Measurements from ENCODE around the gene MAML3. TPM values are rescaled to one million over a fixed set of nuclear protein-coding genes. Genes with fewer than 3 reads are reported as not detected.

The MAML3 gene
- total and polyA plus RNA-seq, 7 experiments from 2014 or later: 0.53 to 9.4 (median 3.3) TPM

DNA sequence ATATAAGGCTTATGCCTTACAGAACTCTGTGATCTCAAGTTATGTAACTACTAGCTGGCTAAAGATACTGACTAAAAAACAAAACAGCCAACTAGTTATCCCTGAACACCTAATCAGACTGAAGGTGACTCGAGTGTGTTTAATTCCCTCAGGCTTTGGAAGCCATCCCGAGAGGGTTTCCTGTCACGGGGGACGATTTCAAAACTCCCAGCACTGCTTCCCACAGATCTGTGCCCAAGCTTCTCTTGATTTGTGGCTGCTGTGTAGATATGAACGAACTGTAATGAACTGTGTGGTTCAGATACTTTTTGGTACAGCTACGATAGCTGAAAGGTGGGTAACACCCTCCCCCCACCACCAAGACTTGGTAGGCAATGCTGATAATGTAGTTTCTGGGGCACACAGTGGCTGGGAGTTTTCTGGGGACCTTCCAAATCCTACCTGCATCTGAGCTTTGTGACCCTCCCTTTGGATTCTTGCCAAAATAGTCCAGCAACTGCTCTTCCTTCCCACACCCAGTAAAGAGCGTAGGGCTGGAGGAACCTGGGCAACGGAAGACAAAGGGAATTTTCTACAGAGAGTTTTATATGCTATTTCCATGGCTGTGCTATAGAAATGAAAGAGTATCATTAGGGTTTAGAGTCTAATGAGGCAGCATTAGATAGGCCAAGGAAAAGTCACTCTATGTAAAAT, 339.5 kb downstream of the MAML3 start:
- ChIA-PET CTCF (no interaction called here), POLR2A (no interaction called here)
- H3K27ac Mint-ChIP-seq: no peak overlapping the region
- Histone ChIP-seq H3K36me3 (ENCODE audit: control insufficient read depth in 2 of 3, insufficient read depth in 3 of 3, low read length in 3 of 3) (no peaks in the 10 kb centered on the region), H3K27ac (ENCODE audit: low read depth, low read length) (no peak overlapping the region), H3K4me1 (ENCODE audit: control insufficient read depth in 2 of 2, insufficient read depth in 2 of 2, low read length in 2 of 2) (no peaks in the 10 kb centered on the region), H3K27me3 (ENCODE audit: control insufficient read depth in 2 of 2, insufficient read depth in 2 of 2, low read length in 2 of 2) (no peaks in the 10 kb centered on the region), H3K4me3 (ENCODE audit: low read length) (no peak overlapping the region), H3K9me3 (ENCODE audit: control insufficient read depth in 2 of 3, low read length in 3 of 3) (no peaks in the 10 kb centered on the region)
- no peak for ATAC-seq
- no peak for DNase-seq
- peaks cover 0 to 8% (median 2%) of the 10 kb centered on the region in 11 donors for H3K9me3 Mint-ChIP-seq
- peaks cover 0 to 12% (median 5%) of the 10 kb centered on the region in 5 donors for H3K36me3 Mint-ChIP-seq
- intact Hi-C loops (cut with micrococcal nuclease): no loop called here
- no peak overlapping the region for H3K4me3 Mint-ChIP-seq
- peaks cover 0 to 13% (median 0%) of the 10 kb centered on the region in 7 donors for H3K4me1 Mint-ChIP-seq
- H3K27me3 Mint-ChIP-seq: peaks cover 0 to 10% (median 5%) of the 10 kb centered on the region in 5 donors

GRCh38 chr4:139813881-139814280, 340.1 kb downstream of the MAML3 start:
- Mint-ChIP-seq H3K36me3 (peaks cover 0 to 12% (median 5%) of the 10 kb centered on the region in 5 donors), H3K27me3 (peaks cover 0 to 10% (median 5%) of the 10 kb centered on the region in 5 donors), H3K4me3 (no peak overlapping the region), H3K4me1 (peaks cover 0 to 16% (median 0%) of the 10 kb centered on the region in 7 donors), H3K9me3 (peaks cover 0 to 8% (median 2%) of the 10 kb centered on the region in 11 donors), H3K27ac (no peak overlapping the region)
- intact Hi-C loops (cut with micrococcal nuclease): no loop called here
- POLR2A ChIA-PET: no interaction called here
- H3K4me3 ChIP-seq (ENCODE audit: low read length): no peak overlapping the region
- H3K27me3 ChIP-seq (ENCODE audit: control insufficient read depth in 2 of 2, insufficient read depth in 2 of 2, low read length in 2 of 2): no peaks in the 10 kb centered on the region
- CTCF ChIA-PET: no interaction called here
- no peaks in the 10 kb centered on the region for H3K36me3 ChIP-seq (ENCODE audit: control insufficient read depth in 2 of 3, insufficient read depth in 3 of 3, low read length in 3 of 3)
- DNase-seq: no peak
- H3K27ac ChIP-seq (ENCODE audit: low read depth, low read length): no peak overlapping the region
- ATAC-seq: no peak
- no peaks in the 10 kb centered on the region for H3K9me3 ChIP-seq (ENCODE audit: control insufficient read depth in 2 of 3, low read length in 3 of 3)
- H3K4me1 ChIP-seq (ENCODE audit: control insufficient read depth in 2 of 2, insufficient read depth in 2 of 2, low read length in 2 of 2): no peaks in the 10 kb centered on the region

- ChIA-PET CTCF (no interaction called here), POLR2A (no interaction called here)
- Mint-ChIP-seq H3K4me1 (peaks cover 0 to 11% (median 0%) of the 10 kb centered on the region in 7 donors), H3K9me3 (peaks cover 0 to 8% (median 2%) of the 10 kb centered on the region in 11 donors), H3K4me3 (no peak overlapping the region), H3K36me3 (peaks cover 0 to 8% (median 5%) of the 10 kb centered on the region in 5 donors), H3K27ac (no peak overlapping the region), H3K27me3 (peaks cover 0 to 10% (median under 1%) of the 10 kb centered on the region in 5 donors)
- H3K27me3 ChIP-seq (ENCODE audit: control insufficient read depth in 2 of 2, insufficient read depth in 2 of 2, low read length in 2 of 2): no peaks in the 10 kb centered on the region
- intact Hi-C loops (cut with micrococcal nuclease): no loop called here
- ATAC-seq: no peak
- no peaks in the 10 kb centered on the region for H3K9me3 ChIP-seq (ENCODE audit: control insufficient read depth in 2 of 3, low read length in 3 of 3)
- DNase-seq: no peak
- H3K4me1 ChIP-seq (ENCODE audit: control insufficient read depth in 2 of 2, insufficient read depth in 2 of 2, low read length in 2 of 2): no peaks in the 10 kb centered on the region
- H3K27ac ChIP-seq (ENCODE audit: low read depth, low read length): no peak overlapping the region
- H3K36me3 ChIP-seq (ENCODE audit: control insufficient read depth in 2 of 3, insufficient read depth in 3 of 3, low read length in 3 of 3): no peaks in the 10 kb centered on the region
- H3K4me3 ChIP-seq (ENCODE audit: low read length): no peak overlapping the region
Observed at GRCh38 chr4:139810710-139811109, 343.3 kb downstream of the MAML3 start.

- no peak for ATAC-seq
- H3K27ac Mint-ChIP-seq: peak overlapping the region in 1 of 9 donors; percentile 42
- peaks cover 0 to 8% (median 2%) of the 10 kb centered on the region in 11 donors for H3K9me3 Mint-ChIP-seq
- no peak overlapping the region for H3K4me3 Mint-ChIP-seq
- H3K9me3 ChIP-seq (ENCODE audit: control insufficient read depth in 2 of 3, low read length in 3 of 3): no peaks in the 10 kb centered on the region
- H3K36me3 ChIP-seq (ENCODE audit: control insufficient read depth in 2 of 3, insufficient read depth in 3 of 3, low read length in 3 of 3): no peaks in the 10 kb centered on the region
- intact Hi-C loops (cut with micrococcal nuclease): loop anchor here in 1 of 2 donors (10.0 kb wide), 1 partner anchor 445 kb away; no protein-coding TSS in a partner anchor
- H3K4me1 ChIP-seq (ENCODE audit: control insufficient read depth in 2 of 2, insufficient read depth in 2 of 2, low read length in 2 of 2): no peaks in the 10 kb centered on the region
- DNase-seq: no peak
- no peak overlapping the region for H3K27ac ChIP-seq (ENCODE audit: low read depth, low read length)
- peaks cover 0 to 8% (median 5%) of the 10 kb centered on the region in 5 donors for H3K36me3 Mint-ChIP-seq
- ChIA-PET POLR2A (no interaction called here), CTCF (no interaction called here)
- no peak overlapping the region for H3K4me3 ChIP-seq (ENCODE audit: low read length)
- peaks cover 0 to 10% (median 0%) of the 10 kb centered on the region in 5 donors for H3K27me3 Mint-ChIP-seq
- H3K27me3 ChIP-seq (ENCODE audit: control insufficient read depth in 2 of 2, insufficient read depth in 2 of 2, low read length in 2 of 2): no peaks in the 10 kb centered on the region
- peaks cover 0 to 8% (median 0%) of the 10 kb centered on the region in 7 donors for H3K4me1 Mint-ChIP-seq
Observed at GRCh38 chr4:139809757-139810140, 344.2 kb downstream of the MAML3 start.

DNA sequence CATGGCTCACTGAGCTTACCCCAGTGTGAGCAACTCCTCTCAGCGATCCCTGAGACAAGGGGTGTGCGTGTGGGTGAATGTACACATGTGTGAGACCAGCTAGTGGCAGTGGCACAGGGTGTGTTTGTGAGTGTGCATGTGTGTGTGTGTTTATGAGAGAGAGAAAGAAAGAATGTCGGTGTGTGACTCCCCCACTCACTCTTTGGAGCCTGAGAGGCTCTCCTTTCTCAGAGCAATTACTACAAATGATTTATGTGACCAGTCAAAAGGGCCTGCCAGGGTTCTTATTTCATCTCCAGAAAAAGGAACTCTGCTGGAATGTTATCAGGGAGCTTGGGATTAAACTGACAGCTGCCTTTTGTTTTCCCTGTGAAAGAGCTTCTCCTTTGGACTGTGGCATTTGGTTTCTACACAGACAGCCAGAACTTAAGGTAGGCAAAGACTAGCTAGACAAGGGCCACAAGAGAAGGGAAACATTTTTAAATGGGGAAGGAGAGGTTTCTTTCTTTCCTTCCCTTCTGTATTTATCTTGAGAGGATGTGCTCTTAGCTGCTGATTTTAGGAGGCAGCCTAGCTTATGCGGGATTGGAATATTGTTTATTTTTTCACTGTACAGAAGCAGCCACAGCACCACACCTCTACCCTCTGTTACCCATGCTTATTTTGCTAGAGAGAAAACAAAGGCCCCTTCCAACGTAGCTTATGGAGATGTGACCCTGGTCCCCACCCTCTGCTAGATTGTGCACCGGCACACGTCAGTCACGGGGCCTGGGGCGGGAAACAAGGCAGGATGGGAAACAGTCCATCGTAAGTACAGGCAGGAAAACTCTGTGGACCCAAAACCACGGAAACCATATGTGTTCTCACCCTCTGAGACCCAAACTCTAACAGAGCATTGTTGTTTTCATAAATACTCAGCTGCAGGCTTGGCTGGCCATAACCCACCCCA, 344.9 kb downstream of the MAML3 start:
- Histone ChIP-seq H3K9me3 (ENCODE audit: control insufficient read depth in 2 of 3, low read length in 3 of 3) (no peaks in the 10 kb centered on the region), H3K27ac (ENCODE audit: low read depth, low read length) (no peak overlapping the region), H3K36me3 (ENCODE audit: control insufficient read depth in 2 of 3, insufficient read depth in 3 of 3, low read length in 3 of 3) (no peaks in the 10 kb centered on the region), H3K27me3 (ENCODE audit: control insufficient read depth in 2 of 2, insufficient read depth in 2 of 2, low read length in 2 of 2) (no peaks in the 10 kb centered on the region), H3K4me1 (ENCODE audit: control insufficient read depth in 2 of 2, insufficient read depth in 2 of 2, low read length in 2 of 2) (no peaks in the 10 kb centered on the region), H3K4me3 (ENCODE audit: low read length) (no peak overlapping the region)
- Mint-ChIP-seq H3K9me3 (peaks cover 0 to 8% (median 2%) of the 10 kb centered on the region in 11 donors), H3K27ac (no peak overlapping the region), H3K4me3 (no peak overlapping the region), H3K36me3 (peaks cover 0 to 8% (median 5%) of the 10 kb centered on the region in 5 donors), H3K4me1 (peaks cover 0 to 8% (median 0%) of the 10 kb centered on the region in 7 donors), H3K27me3 (peaks cover 0 to 10% (median 0%) of the 10 kb centered on the region in 5 donors)
- DNase-seq (no peak), ATAC-seq (no peak)
- ChIA-PET CTCF (no interaction called here), POLR2A (no interaction called here)
- intact Hi-C loops (cut with micrococcal nuclease): loop anchor here in 1 of 2 donors (10.0 kb wide), 1 partner anchor 446 kb away; no protein-coding TSS in a partner anchor

DNA sequence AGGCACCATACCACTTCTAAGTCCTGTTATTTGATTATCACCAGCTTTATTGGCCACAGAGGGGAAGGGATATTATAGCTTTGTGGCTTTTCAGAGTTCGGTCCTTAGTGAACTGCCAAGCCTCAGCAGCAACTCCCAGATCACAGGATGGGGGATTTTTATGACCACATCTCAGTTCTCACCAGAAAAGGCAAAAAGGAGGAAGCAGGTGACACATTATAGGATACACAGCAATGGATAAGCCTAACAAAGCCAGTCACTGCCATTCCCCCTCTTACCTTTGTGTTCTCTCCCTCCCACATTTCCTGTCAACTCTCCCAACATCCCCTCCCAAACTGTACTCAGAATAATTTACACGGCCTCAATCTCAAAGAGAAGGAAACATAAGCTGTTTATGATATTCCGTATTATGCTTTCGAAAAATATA, 345.6 kb downstream of the MAML3 start:
- H3K27me3 Mint-ChIP-seq: peaks cover 0 to 9% (median 0%) of the 10 kb centered on the region in 5 donors
- DNase-seq: no peak
- Histone ChIP-seq H3K4me1 (ENCODE audit: control insufficient read depth in 2 of 2, insufficient read depth in 2 of 2, low read length in 2 of 2) (no peaks in the 10 kb centered on the region), H3K36me3 (ENCODE audit: control insufficient read depth in 2 of 3, insufficient read depth in 3 of 3, low read length in 3 of 3) (no peaks in the 10 kb centered on the region), H3K27me3 (ENCODE audit: control insufficient read depth in 2 of 2, insufficient read depth in 2 of 2, low read length in 2 of 2) (no peaks in the 10 kb centered on the region), H3K4me3 (ENCODE audit: low read length) (no peak overlapping the region), H3K9me3 (ENCODE audit: control insufficient read depth in 2 of 3, low read length in 3 of 3) (no peaks in the 10 kb centered on the region), H3K27ac (ENCODE audit: low read depth, low read length) (no peak overlapping the region)
- ChIA-PET POLR2A (no interaction called here), CTCF (no interaction called here)
- H3K36me3 Mint-ChIP-seq: peaks cover 0 to 8% (median 5%) of the 10 kb centered on the region in 5 donors
- H3K4me1 Mint-ChIP-seq: peaks cover 0 to 15% (median 5%) of the 10 kb centered on the region in 7 donors
- peaks cover 0 to 8% (median 2%) of the 10 kb centered on the region in 11 donors for H3K9me3 Mint-ChIP-seq
- intact Hi-C loops (cut with micrococcal nuclease): loop anchor here in 1 of 2 donors (10.0 kb wide), 1 partner anchor 446 kb away; no protein-coding TSS in a partner anchor
- H3K4me3 Mint-ChIP-seq: no peak overlapping the region
- no peak overlapping the region for H3K27ac Mint-ChIP-seq
- peak; percentile 32 for ATAC-seq

Data from naive thymus-derived CD4-positive, alpha-beta T cell (primary cell).